RWPE1 (cell line): ENCODE results near the gene PCBP3.
"Not testable (repeated sequence)": the region's sequence is repeated elsewhere in the genome, so short reads cannot be mapped to it uniquely, and the experiment has no call there.

ENCODE experiments used
- CTCF ChIA-PET: fragments of 350-600 bp; sonication (Branson Sonifier 250); formaldehyde crosslinking; extraction: SDS; loops from one replicate; lab custom pipeline; 2021; lab: Yijun Ruan, JAX
- POLR2A ChIA-PET: fragments of 400-600 bp; formaldehyde crosslinking; extraction: SDS; loops from one replicate; lab custom pipeline; 2020; ENCODE audit warnings: antibody characterized with exemption; ENCODE audit not compliant: low non-redundant PET; lab: Yijun Ruan, JAX
- DNase-seq: peaks from one replicate; pipeline ENCODE4 v3.0.0; 2012; ENCODE audit warnings: low spot score
- H3K27ac ChIP-seq: fragments of 450-650 bp; 2 replicates; pipeline ENCODE4 v1.5.1; 2017
- CTCF ChIP-seq: fragments of 450-650 bp; conservative IDR thresholded peaks from 2 replicates; pipeline ENCODE4 v1.5.1; 2017; ENCODE audit warnings: low read depth, mild to moderate bottlenecking

Gene PCBP3

GRCh38 chr21:45954921-45955320 is 311.4 kb downstream of the PCBP3 start:
- DNase-seq, result no peak
- no peak overlapping the region for H3K27ac ChIP-seq
- ChIA-PET POLR2A (no interaction called here), CTCF (interaction anchor here (0.6 to 1.4 kb wide), 2 partner anchors 19 to 125 kb away, joined by 3 to 4 read pairs; no protein-coding TSS in a partner anchor)
- TF ChIP-seq CTCF, result no peak

GRCh38 chr21:45957551-45957950 is 314.0 kb downstream of the PCBP3 start:
- POLR2A ChIA-PET, result no interaction called here
- DNase-seq, result no peak
- peak overlapping the region; percentile 50 for H3K27ac ChIP-seq
- no peak for TF ChIP-seq CTCF
- CTCF ChIA-PET, result interaction anchor here (0.7 kb wide), 1 partner anchor 68 kb away, joined by 3 read pairs; no protein-coding TSS in a partner anchor

- ChIA-PET CTCF (interaction anchor here (0.7 kb wide), 1 partner anchor 69 kb away, joined by 3 read pairs; no protein-coding TSS in a partner anchor), POLR2A (no interaction called here)
Observed at GRCh38 chr21:45957981-45958600, 314.6 kb downstream of the PCBP3 start.

GRCh38 chr21:45959182-45959581 is 315.7 kb downstream of the PCBP3 start:
- no peak overlapping the region for H3K27ac ChIP-seq
- ChIA-PET POLR2A (no interaction called here), CTCF (no interaction called here)
- no peak for DNase-seq
- no peak for TF ChIP-seq CTCF

More at GRCh38 chr21:45957981-45958600, 314.6 kb downstream of the PCBP3 start:
- DNase-seq, result no peak
- peak overlapping the region; percentile 50 for H3K27ac ChIP-seq
- no peak for TF ChIP-seq CTCF

GRCh38 chr21:45959779-45960390 is 316.4 kb downstream of the PCBP3 start:
- CTCF ChIA-PET, result no interaction called here
- TF ChIP-seq CTCF, result no peak
- H3K27ac ChIP-seq, result no peak overlapping the region
- POLR2A ChIA-PET, result no interaction called here
- no peak for DNase-seq

- CTCF ChIA-PET, DNase-seq, H3K27ac ChIP-seq, POLR2A ChIA-PET: not testable (repeated sequence)
Observed at GRCh38 chr21:45961408-45961807, 317.9 kb downstream of the PCBP3 start.
